ENCODE data around the gene RNPEPL1.
"Not testable (repeated sequence)": the region's sequence is repeated elsewhere in the genome, so short reads cannot be mapped to it uniquely, and the experiment has no call there.

The RNPEPL1 gene

DNA sequence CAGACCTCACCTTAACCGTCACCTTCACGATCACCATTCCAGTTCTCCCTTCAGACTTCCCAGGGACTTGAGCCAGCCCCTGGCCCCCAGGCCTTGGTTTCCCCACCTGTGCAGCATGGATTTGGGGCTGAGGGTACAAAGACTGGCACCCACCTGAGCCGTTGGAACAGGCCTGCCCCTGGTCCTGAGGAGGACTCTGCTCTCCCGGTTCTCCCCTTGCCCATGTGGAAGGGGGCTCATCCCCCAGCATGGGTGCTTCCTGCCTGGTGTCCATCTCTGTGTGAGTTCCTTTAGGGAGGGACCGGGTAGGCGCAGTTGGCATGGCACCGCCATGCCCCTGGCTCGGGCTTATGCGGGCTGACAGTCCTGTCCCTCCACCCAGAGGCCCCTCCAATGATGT is 46.1 kb downstream of the RNPEPL1 start:
- no peak for DNase-seq (ENCODE audit: extremely low read depth, insufficient read length)
- Histone ChIP-seq H3K4me3 (replicated peaks; ENCODE audit: low read depth, low read length) (no peak overlapping the region), H3K27me3 (replicated peaks; ENCODE audit: control insufficient read depth, insufficient read depth, low read length) (no peaks in the 10 kb centered on the region), H3K36me3 (ENCODE audit: control insufficient read depth, insufficient read depth, low read length) (no peaks in the 10 kb centered on the region)
- TF ChIP-seq, protein P1, sequence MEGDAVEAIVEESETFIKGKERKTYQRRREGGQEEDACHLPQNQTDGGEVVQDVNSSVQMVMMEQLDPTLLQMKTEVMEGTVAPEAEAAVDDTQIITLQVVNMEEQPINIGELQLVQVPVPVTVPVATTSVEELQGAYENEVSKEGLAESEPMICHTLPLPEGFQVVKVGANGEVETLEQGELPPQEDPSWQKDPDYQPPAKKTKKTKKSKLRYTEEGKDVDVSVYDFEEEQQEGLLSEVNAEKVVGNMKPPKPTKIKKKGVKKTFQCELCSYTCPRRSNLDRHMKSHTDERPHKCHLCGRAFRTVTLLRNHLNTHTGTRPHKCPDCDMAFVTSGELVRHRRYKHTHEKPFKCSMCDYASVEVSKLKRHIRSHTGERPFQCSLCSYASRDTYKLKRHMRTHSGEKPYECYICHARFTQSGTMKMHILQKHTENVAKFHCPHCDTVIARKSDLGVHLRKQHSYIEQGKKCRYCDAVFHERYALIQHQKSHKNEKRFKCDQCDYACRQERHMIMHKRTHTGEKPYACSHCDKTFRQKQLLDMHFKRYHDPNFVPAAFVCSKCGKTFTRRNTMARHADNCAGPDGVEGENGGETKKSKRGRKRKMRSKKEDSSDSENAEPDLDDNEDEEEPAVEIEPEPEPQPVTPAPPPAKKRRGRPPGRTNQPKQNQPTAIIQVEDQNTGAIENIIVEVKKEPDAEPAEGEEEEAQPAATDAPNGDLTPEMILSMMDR (IDR thresholded peaks at IDR 0.05; ENCODE audit: insufficient read depth, low read length, poor library complexity, severe bottlenecking): no peak

DNA sequence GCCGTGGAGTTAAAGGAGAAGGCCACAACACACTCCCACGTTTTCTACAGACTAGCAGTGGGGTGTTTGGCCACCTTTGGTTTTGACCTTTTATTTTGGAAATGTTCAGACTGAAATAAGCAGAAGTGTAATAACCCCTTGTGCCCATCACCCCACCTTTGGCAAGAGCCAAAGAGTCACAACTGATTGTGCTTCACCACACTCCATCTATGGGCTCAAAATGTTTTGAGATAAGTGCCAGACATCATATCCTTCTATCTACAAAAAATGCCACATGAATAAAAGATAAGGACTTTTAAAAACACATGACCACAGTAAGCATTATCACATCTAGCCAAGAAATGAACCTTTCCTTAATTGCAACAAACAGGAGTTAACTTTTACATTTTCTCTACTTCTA is 47.1 kb downstream of the RNPEPL1 start:
- no peak for DNase-seq (ENCODE audit: extremely low read depth, insufficient read length)

DNA sequence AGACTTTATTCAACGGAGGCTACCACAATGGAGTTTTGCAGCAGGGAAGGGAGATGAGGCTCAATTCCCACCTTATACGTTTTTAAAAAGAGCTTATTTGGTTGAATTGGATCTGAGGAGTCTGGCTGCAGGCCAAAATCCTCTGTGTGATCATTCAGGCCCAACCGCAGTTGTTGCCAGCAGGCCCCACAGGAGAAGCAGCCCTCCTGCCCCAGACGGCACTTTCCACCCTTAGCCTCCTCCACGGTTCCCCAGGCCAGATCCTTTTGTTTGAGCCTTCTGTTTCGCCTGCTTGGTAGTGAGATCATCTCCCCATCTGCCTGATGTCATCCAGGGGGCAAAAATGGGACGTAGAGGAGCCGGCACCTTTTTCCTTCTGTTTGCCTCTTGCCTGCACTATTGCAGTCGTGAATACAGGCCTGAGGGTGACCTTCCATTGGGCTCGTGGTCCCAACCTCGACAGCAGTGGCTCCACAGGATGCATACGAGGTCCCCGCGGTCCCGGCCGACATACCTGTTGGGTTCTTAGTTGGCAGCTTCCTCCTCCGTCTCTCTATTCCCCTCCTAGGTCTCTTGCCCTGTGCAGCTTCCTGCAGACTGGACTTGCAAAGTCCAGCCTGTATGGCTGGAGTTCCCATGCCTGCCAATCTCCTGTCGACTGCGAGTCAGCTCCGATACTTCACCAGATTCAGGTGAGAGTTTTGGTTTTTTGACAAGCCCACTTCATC is 47.7 kb downstream of the RNPEPL1 start:
- TF ChIP-seq, protein P1 (IDR thresholded peaks at IDR 0.05; ENCODE audit: insufficient read depth, low read length, poor library complexity, severe bottlenecking): no peak
- H3K4me3 ChIP-seq (replicated peaks; ENCODE audit: low read depth, low read length): no peak overlapping the region
- no peaks in the 10 kb centered on the region for H3K27me3 ChIP-seq (replicated peaks; ENCODE audit: control insufficient read depth, insufficient read depth, low read length)
- no peak for DNase-seq (ENCODE audit: extremely low read depth, insufficient read length)
- H3K36me3 ChIP-seq (ENCODE audit: control insufficient read depth, insufficient read depth, low read length): no peaks in the 10 kb centered on the region

More for the DNA sequence above, 47.1 kb downstream of the RNPEPL1 start:
- no peaks in the 10 kb centered on the region for H3K27me3 ChIP-seq (replicated peaks; ENCODE audit: control insufficient read depth, insufficient read depth, low read length)
- H3K36me3 ChIP-seq (ENCODE audit: control insufficient read depth, insufficient read depth, low read length): no peaks in the 10 kb centered on the region
- TF ChIP-seq, protein P1 (IDR thresholded peaks at IDR 0.05; ENCODE audit: insufficient read depth, low read length, poor library complexity, severe bottlenecking): no peak
- H3K4me3 ChIP-seq (replicated peaks; ENCODE audit: low read depth, low read length): no peak overlapping the region

DNA sequence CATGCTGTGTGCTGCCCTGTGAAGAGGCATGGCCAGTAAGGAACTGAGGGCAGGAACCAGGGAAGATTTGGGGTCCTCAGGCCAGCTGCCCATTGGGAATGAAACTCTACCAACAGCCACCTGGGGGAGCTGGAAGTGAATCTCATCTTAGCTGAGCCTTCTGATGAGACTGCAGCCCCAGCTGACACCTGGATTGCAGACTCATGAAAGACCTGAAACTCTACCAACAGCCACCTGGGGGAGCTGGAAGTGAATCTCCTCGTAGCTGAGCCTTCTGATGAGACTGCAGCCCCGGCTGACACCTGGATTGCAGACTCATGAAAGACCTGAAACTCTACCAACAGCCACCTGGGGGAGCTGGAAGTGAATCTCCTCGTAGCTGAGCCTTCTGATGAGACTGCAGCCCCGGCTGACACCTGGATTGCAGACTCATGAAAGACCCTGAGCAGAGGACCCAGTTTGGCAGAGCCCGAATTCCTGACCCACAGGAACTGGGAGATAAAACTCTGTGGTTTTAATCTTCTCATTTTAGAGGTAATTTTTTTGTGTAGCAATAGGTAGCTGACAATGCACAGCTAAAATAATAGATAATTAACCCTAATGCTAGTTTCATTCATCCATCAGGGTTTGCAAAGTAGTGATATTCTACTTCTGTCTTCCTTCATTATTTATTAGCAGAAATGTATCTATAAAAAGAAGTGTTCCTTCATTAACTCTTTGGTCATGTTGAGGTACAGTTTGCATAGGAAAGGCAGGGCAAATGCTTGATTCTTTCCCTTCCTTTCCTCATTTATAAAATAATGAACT is 48.8 kb downstream of the RNPEPL1 start:
- not testable (repeated sequence) for H3K4me3 ChIP-seq (replicated peaks; ENCODE audit: low read depth, low read length); H3K27me3 ChIP-seq (replicated peaks; ENCODE audit: control insufficient read depth, insufficient read depth, low read length); H3K36me3 ChIP-seq (ENCODE audit: control insufficient read depth, insufficient read depth, low read length); DNase-seq (ENCODE audit: extremely low read depth, insufficient read length)

DNA sequence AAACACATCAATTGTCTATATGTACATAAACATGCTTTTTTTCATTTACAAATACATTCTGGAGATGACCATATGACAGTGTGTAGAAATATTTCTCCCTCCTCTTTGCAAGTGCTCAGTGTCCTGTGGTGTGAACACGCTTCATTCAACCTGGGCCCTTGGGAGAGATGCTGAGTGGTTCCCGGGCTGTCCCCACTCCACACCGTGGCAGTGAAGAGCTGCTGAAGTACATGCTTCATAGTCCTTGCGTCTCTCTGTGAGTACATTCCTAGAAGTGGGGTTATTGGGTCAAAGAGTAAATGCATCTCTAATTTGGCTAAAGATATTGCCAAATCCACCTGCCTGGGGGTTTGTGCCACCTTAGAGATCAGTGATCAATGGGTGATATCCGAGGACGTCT is 50.5 kb downstream of the RNPEPL1 start:
- Histone ChIP-seq H3K4me3 (replicated peaks; ENCODE audit: low read depth, low read length) (no peak overlapping the region), H3K36me3 (ENCODE audit: control insufficient read depth, insufficient read depth, low read length) (no peaks in the 10 kb centered on the region; the same call in 1 of the 2 replicates), H3K27me3 (replicated peaks; ENCODE audit: control insufficient read depth, insufficient read depth, low read length) (no peaks in the 10 kb centered on the region)
- TF ChIP-seq, protein P1 (IDR thresholded peaks at IDR 0.05; ENCODE audit: insufficient read depth, low read length, poor library complexity, severe bottlenecking): no peak
- DNase-seq (ENCODE audit: extremely low read depth, insufficient read length): no peak

DNA sequence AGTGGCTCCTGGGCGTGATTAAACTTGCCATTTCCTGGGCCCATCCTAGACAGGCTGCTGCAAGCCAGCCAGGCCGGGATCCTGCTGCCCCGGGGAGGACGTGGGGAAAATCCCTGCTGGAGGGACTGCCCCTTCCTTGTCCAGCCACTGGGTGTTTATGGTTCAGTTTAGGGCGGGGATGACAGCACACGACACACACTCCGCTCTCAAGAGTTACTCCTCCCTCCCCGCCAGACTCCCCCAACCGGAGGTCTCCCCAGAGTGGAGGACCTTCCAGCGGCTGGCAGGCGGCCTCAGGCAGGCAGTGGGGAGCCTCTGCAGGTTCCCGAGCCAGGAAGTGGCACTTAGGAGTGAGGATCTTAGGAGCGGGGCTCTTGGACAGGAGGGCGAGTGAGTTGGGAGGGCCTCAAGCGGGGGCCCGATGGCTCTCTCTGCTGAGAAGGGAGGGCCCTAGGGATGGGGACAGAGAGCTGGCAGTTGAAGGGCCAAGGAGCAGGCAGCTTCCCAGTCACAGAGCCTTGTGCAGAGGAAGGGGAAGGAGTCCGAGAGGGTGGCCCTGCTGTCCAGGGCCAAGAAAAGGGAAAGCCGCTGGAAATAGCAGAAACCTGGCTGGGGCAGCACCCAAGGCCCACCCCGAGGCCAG is 51.3 kb downstream of the RNPEPL1 start:
- TF ChIP-seq, protein P1 (IDR thresholded peaks at IDR 0.05; ENCODE audit: insufficient read depth, low read length, poor library complexity, severe bottlenecking): no peak
- no peak for DNase-seq (ENCODE audit: extremely low read depth, insufficient read length)
- Histone ChIP-seq H3K4me3 (replicated peaks; ENCODE audit: low read depth, low read length) (no peak overlapping the region), H3K27me3 (replicated peaks; ENCODE audit: control insufficient read depth, insufficient read depth, low read length) (no peaks in the 10 kb centered on the region), H3K36me3 (ENCODE audit: control insufficient read depth, insufficient read depth, low read length) (no peaks in the 10 kb centered on the region; the same call in 1 of the 2 replicates)

All from GM06990 (cell line).